HG02759 (cell line): Measurements from ENCODE around the gene BCAS1.

ENCODE experiments used
- ATAC-seq: cut with Tn5 transposase; IDR thresholded peaks from one replicate; pipeline ENCODE4 v1.9.1; 2021; ENCODE audit warnings: mild to moderate bottlenecking, moderate library complexity; ENCODE audit not compliant: unreplicated experiment

BCAS1 gene

GRCh38 chr20:53930651-53931504 is 139.5 kb downstream of the BCAS1 start:
- ATAC-seq: no peak

DNA sequence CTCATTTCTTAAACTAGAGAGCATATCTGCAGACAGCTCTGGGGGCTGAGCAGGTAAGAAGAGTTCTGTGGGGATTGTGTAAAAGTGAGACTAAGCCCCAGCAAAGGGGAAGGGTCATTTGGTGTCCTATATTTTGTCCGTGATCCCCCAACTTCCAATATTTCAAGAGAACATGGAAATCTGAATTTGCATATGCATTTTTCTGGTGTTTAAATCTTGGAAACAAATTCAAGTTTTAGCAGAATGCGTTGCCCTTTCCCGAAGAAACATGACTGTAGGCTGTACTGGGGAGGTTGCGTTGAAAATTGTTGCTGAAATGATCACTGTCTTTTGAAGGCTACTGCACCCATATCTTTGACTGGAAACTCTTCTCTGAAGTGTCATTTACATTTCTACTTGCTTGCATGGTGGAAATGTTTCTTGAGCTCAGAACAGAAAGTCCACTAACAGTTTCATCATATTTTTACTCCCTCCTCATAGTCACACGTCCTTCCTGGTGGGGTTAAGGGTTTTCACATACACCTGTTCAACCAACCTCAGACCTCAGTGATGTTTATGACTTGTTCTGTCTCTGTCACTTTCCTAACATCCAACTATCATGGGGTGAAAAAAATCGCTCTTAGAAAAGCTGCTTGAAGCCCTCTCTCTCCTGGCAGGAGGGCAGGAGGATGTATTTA is 140.3 kb downstream of the BCAS1 start:
- peak; percentile 57 for ATAC-seq

GRCh38 chr20:53929399-53929798 is 141.0 kb downstream of the BCAS1 start:
- ATAC-seq: no peak

- ATAC-seq: no peak
These were observed 142.4 kb downstream of the BCAS1 start for GRCh38 chr20:53927990-53928389.

DNA sequence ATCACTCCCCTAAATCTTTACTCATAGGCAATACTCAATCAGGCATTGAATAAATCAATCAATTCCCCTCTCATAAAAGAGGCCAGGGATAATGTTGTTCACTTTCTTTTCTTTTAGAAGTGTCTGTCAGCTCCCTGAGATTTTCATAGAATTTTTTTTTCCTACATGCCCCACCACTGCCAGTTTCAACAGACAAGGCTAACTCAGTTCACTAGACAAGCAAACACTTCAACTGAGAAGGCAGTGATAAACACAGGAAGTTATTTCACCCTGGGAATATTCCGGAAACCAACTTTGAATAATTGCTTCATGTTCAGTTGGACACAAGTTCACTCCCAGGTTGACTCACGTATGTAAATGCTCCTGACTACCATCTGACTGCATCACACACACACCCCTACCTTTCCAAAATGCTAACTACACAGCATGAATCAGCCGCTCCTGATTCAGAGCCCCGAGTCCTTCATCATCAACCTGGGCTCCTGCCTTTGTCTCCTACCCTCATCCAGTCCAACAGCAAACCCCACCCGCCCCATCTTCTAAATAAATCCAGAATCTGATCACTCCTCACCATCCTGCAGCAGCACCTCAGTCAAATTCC is 143.9 kb downstream of the BCAS1 start:
- peak; percentile 69 for ATAC-seq

DNA sequence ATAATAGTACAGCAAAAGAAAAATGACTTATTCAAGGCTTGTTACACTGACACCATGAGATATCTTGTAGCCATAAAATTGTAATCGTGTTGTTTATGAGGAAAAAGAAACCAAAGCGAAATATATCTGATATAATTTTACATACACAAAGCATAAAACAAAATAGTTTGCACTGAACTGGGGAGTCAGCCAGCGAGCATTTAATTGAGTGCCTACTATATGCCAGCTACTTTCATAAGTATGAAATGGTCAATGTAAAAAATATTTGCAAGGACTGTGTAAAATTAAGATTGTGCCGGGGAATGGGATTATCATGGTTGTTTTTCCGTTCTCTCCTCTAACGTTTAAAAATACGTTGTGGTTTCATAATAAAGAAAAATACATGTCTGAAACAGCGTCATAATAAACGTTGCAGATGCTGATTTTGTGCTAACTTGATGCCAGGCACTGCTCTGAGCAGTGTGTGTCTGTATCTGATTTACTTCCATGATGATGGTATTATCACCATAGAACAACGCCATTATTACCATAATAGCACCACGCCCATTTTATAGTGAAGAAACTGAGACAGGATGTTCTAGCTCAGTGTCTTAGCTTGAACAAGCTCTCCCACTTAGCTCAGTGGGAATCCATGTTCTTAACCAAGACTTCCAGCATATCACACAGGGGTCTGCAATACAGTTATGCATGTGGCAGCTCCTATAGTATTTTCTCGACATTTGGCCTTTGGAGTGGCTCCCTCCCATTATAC is 144.6 kb downstream of the BCAS1 start:
- ATAC-seq: no peak

GRCh38 chr20:53923566-53924369 is 146.6 kb downstream of the BCAS1 start:
- no peak for ATAC-seq

- peak; percentile 54 for ATAC-seq
These were observed 147.5 kb downstream of the BCAS1 start for GRCh38 chr20:53922901-53923314.

GRCh38 chr20:53921443-53921973 is 148.9 kb downstream of the BCAS1 start:
- no peak for ATAC-seq

- ATAC-seq: no peak
These were observed 149.6 kb downstream of the BCAS1 start for GRCh38 chr20:53920647-53921245.

GRCh38 chr20:53919886-53920285 is 150.5 kb downstream of the BCAS1 start:
- no peak for ATAC-seq

DNA sequence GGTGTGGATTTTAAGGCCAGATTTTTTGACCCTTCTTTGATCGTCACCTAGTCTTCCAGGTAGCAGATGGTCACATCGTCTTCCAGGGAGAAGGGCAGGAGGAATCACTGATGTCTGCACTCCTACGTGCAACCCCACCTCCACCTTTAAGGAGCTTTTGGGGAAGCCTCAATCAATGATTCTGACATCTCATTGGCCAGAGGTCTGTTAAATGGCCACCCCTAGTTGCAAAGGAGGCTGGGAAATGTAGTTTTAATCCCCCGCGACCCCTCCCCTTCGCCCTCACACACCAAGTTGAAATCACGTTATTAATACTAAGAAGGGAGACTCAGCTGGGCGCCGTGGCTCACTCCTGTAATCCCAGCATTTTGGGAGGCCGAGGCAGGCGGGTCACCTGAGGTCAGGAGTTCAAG is 151.4 kb downstream of the BCAS1 start:
- no peak for ATAC-seq

- no peak for ATAC-seq
These were observed 152.4 kb downstream of the BCAS1 start for GRCh38 chr20:53918020-53918311.

- peak; percentile 79 for ATAC-seq
These were observed 153.0 kb downstream of the BCAS1 start for GRCh38 chr20:53917145-53918019.

DNA sequence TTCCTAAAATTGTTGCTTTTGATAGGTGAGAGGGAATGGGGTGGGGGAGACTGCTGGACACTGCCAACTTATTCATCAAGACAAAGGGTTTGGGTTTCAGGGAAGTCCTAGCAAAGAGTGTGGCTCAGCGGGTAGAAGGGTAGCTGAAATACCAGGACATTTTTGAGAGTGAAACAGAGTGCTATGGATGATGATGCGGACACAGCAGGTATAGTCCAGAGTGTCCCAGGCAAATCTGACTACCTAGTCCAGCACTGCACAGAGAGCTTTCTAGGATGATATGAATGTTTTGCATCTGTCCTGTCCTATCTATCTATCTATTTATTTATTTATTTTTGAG is 154.3 kb downstream of the BCAS1 start:
- ATAC-seq: no peak

- peak; percentile 75 for ATAC-seq
These were observed 154.8 kb downstream of the BCAS1 start for GRCh38 chr20:53915446-53916172.

DNA sequence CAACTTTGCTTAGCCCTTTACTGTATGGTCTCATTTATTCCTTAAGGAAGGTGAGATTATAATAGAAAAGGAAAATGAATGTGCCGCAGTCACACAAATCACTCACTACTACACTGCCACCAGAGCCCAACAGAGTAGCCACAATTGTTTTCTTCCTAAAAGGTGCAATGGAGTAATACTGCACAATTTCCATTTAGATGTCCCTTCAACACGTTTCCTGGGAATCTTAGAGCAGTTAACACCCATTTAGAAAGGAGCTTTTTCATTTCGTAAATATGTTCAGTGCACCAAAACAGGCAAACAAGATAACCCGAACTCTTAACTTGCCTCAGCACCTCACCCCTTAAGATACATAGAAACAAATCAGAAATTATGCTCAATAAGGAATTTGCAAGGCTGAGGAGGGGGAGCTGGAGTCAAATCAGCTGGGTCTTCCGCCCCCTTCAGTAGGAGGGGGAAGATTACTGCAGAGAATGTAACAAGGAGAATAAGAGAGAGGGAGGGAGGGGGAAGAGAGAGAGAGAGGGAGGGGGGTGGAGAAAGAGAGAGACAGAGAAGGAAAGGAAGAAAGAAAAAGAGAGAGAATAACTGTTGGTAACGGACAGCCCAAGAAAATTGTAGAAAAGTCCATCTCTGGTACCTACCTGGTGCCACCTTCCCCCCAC is 155.5 kb downstream of the BCAS1 start:
- ATAC-seq: no peak
